Measurements from ENCODE around the gene RIMBP2.

Gene RIMBP2

GRCh38 chr12:130398100-130398848 lies 317.8 kb downstream of the RIMBP2 start:
- no peak for DNase-seq (ENCODE audit: low read depth)
- TF ChIP-seq CTCF (IDR thresholded peaks at IDR 0.05; ENCODE audit: low read depth, low read length, missing control alignments), result no peak
- in situ Hi-C loops (cut with HindIII; ENCODE audit: low sequenced_read_pairs), result no loop called here
- H3K4me3 ChIP-seq (ENCODE audit: low read depth, low read length), result no peak overlapping the region

- no peak for TF ChIP-seq CTCF (IDR thresholded peaks at IDR 0.05; ENCODE audit: low read depth, low read length, missing control alignments)
- in situ Hi-C loops (cut with HindIII; ENCODE audit: low sequenced_read_pairs), result no loop called here
- no peak for DNase-seq (ENCODE audit: low read depth)
- no peak overlapping the region for H3K4me3 ChIP-seq (ENCODE audit: low read depth, low read length)
These were observed 319.4 kb downstream of the RIMBP2 start for GRCh38 chr12:130396667-130397066.

- no peak for DNase-seq (ENCODE audit: low read depth)
- in situ Hi-C loops (cut with HindIII; ENCODE audit: low sequenced_read_pairs), result no loop called here
- TF ChIP-seq CTCF (IDR thresholded peaks at IDR 0.05; ENCODE audit: low read depth, low read length, missing control alignments), result no peak
- H3K4me3 ChIP-seq (ENCODE audit: low read depth, low read length), result no peak overlapping the region
These were observed 321.2 kb downstream of the RIMBP2 start for GRCh38 chr12:130394906-130395305.

GRCh38 chr12:130391186-130391585 lies 324.9 kb downstream of the RIMBP2 start:
- no peak for TF ChIP-seq CTCF (IDR thresholded peaks at IDR 0.05; ENCODE audit: low read depth, low read length, missing control alignments)
- no peak overlapping the region for H3K4me3 ChIP-seq (ENCODE audit: low read depth, low read length)
- DNase-seq (ENCODE audit: low read depth), result no peak
- in situ Hi-C loops (cut with HindIII; ENCODE audit: low sequenced_read_pairs), result no loop called here

GRCh38 chr12:130385193-130385592 lies 330.9 kb downstream of the RIMBP2 start:
- in situ Hi-C loops (cut with HindIII; ENCODE audit: low sequenced_read_pairs), result no loop called here
- no peak for TF ChIP-seq CTCF (IDR thresholded peaks at IDR 0.05; ENCODE audit: low read depth, low read length, missing control alignments)
- DNase-seq (ENCODE audit: low read depth), result no peak
- no peak overlapping the region for H3K4me3 ChIP-seq (ENCODE audit: low read depth, low read length)

GRCh38 chr12:130384234-130384633 lies 331.9 kb downstream of the RIMBP2 start:
- in situ Hi-C loops (cut with HindIII; ENCODE audit: low sequenced_read_pairs), result no loop called here
- no peak for TF ChIP-seq CTCF (IDR thresholded peaks at IDR 0.05; ENCODE audit: low read depth, low read length, missing control alignments)

More at GRCh38 chr12:130384234-130384633, 331.9 kb downstream of the RIMBP2 start:
- DNase-seq (ENCODE audit: low read depth), result no peak
- no peak overlapping the region for H3K4me3 ChIP-seq (ENCODE audit: low read depth, low read length)
